Stimulated activated CD8-positive, alpha-beta memory T cell treated with anti-CD3 and anti-CD28 coated beads, Interleukin-15, amount 100 ng/mL, for 48 hours (primary cell): ENCODE measurements around the gene ARID1A.

Experiments used
- DNase-seq, 2 donors: peaks; one replicate each; pipeline ENCODE4 v3.0.0-alpha.2; 2020; ENCODE audit warnings: low read depth in 2 of 2

Gene ARID1A

GRCh38 chr1:26759531-26759930, 63.7 kb downstream of the ARID1A start:
- DNase-seq, result no peak

GRCh38 chr1:26761217-26761616, 65.4 kb downstream of the ARID1A start:
- no peak for DNase-seq

GRCh38 chr1:26767714-26768113, 71.9 kb downstream of the ARID1A start:
- DNase-seq, result no peak

- no peak for DNase-seq
These were observed 72.9 kb downstream of the ARID1A start for GRCh38 chr1:26768755-26769154.

GRCh38 chr1:26771285-26771642, 75.4 kb downstream of the ARID1A start:
- DNase-seq, result no peak

- no peak for DNase-seq
These were observed 76.0 kb downstream of the ARID1A start for GRCh38 chr1:26771643-26772321.

GRCh38 chr1:26772687-26773086, 76.9 kb downstream of the ARID1A start:
- no peak for DNase-seq

- DNase-seq, result no peak
These were observed 78.6 kb downstream of the ARID1A start for GRCh38 chr1:26774462-26774861.

GRCh38 chr1:26775666-26776065, 79.9 kb downstream of the ARID1A start:
- no peak for DNase-seq

- no peak for DNase-seq
These were observed 83.4 kb downstream of the ARID1A start for GRCh38 chr1:26779098-26779668.

- DNase-seq, result no peak
These were observed 84.6 kb downstream of the ARID1A start for GRCh38 chr1:26780344-26780957.

GRCh38 chr1:26781206-26781825, 85.5 kb downstream of the ARID1A start:
- no peak for DNase-seq

GRCh38 chr1:26782521-26783212, 86.9 kb downstream of the ARID1A start:
- no peak for DNase-seq

GRCh38 chr1:26783646-26784022, 87.8 kb downstream of the ARID1A start:
- DNase-seq, result no peak

- DNase-seq, result no peak
These were observed 88.4 kb downstream of the ARID1A start for GRCh38 chr1:26784023-26784871.

- DNase-seq, result no peak
These were observed 89.1 kb downstream of the ARID1A start for GRCh38 chr1:26784886-26785285.

- DNase-seq, result no peak
These were observed 90.0 kb downstream of the ARID1A start for GRCh38 chr1:26785611-26786436.

GRCh38 chr1:26786437-26787380, 90.9 kb downstream of the ARID1A start:
- DNase-seq, result no peak

- peak; percentile 74 to 80 for DNase-seq
These were observed 91.5 kb downstream of the ARID1A start for GRCh38 chr1:26787381-26787705.
